ENCODE measurements around the gene TMEM41A. TPM values are rescaled to one million over a fixed set of nuclear protein-coding genes. Genes with fewer than 3 reads are reported as not detected.

The TMEM41A gene
- total RNA-seq, 1 experiment from 2014 or later, result 29.9 TPM

GRCh38 chr3:185511711-185512110 is 12.9 kb upstream of the TMEM41A start:
- H3K9me3 ChIP-seq (ENCODE audit: low read depth, low read length, poor library complexity, severe bottlenecking), result no peaks in the 10 kb centered on the region
- intact Hi-C loops (cut with micrococcal nuclease; ENCODE audit: unreplicated experiment), result no loop called here
- no TSS peak for BruUV-seq (replicated peaks)
- H3K4me1 ChIP-seq (ENCODE audit: insufficient read depth, low read length, poor library complexity, severe bottlenecking), result no peaks in the 10 kb centered on the region
- TF ChIP-seq, protein P1, sequence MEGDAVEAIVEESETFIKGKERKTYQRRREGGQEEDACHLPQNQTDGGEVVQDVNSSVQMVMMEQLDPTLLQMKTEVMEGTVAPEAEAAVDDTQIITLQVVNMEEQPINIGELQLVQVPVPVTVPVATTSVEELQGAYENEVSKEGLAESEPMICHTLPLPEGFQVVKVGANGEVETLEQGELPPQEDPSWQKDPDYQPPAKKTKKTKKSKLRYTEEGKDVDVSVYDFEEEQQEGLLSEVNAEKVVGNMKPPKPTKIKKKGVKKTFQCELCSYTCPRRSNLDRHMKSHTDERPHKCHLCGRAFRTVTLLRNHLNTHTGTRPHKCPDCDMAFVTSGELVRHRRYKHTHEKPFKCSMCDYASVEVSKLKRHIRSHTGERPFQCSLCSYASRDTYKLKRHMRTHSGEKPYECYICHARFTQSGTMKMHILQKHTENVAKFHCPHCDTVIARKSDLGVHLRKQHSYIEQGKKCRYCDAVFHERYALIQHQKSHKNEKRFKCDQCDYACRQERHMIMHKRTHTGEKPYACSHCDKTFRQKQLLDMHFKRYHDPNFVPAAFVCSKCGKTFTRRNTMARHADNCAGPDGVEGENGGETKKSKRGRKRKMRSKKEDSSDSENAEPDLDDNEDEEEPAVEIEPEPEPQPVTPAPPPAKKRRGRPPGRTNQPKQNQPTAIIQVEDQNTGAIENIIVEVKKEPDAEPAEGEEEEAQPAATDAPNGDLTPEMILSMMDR (conservative IDR thresholded peaks at IDR 0.05; ENCODE audit: low read depth, low read length), result no peak
- no peak for TF ChIP-seq EZH2 (IDR thresholded peaks at IDR 0.05; ENCODE audit: borderline replicate concordance, low read depth, low read length, poor library complexity, severe bottlenecking)
- DNase-seq (ENCODE audit: low spot score), result no peak
- H3K27ac ChIP-seq (ENCODE audit: low read depth, low read length, poor library complexity, severe bottlenecking), result no peak overlapping the region
- no peak overlapping the region for H3K4me3 ChIP-seq (ENCODE audit: low read depth, low read length, poor library complexity, severe bottlenecking)
- POLR2A ChIA-PET (ENCODE audit: low non-redundant PET), result interaction anchor here (0.6 to 0.7 kb wide), 2 partner anchors 41 to 325 kb away, joined by 5 to 6 read pairs; partner anchors contain the start of gene LIPH
- CTCF ChIA-PET, result no interaction called here
- H3K36me3 ChIP-seq (ENCODE audit: insufficient read depth, low read length, poor library complexity, severe bottlenecking), result no peaks in the 10 kb centered on the region
- H3K27me3 ChIP-seq (replicated peaks; ENCODE audit: insufficient read depth, low read depth, low read length, poor library complexity), result no peaks in the 10 kb centered on the region

GRCh38 chr3:185508335-185508991 is 9.6 kb upstream of the TMEM41A start:
- Histone ChIP-seq H3K27me3 (replicated peaks; ENCODE audit: insufficient read depth, low read depth, low read length, poor library complexity) (no peaks in the 10 kb centered on the region), H3K9me3 (ENCODE audit: low read depth, low read length, poor library complexity, severe bottlenecking) (no peaks in the 10 kb centered on the region), H3K4me3 (ENCODE audit: low read depth, low read length, poor library complexity, severe bottlenecking) (no peak overlapping the region), H3K27ac (ENCODE audit: low read depth, low read length, poor library complexity, severe bottlenecking) (no peak overlapping the region), H3K4me1 (ENCODE audit: insufficient read depth, low read length, poor library complexity, severe bottlenecking) (no peaks in the 10 kb centered on the region), H3K36me3 (ENCODE audit: insufficient read depth, low read length, poor library complexity, severe bottlenecking) (no peaks in the 10 kb centered on the region)
- intact Hi-C loops (cut with micrococcal nuclease; ENCODE audit: unreplicated experiment), result no loop called here
- BruUV-seq (replicated peaks), result no TSS peak
- ChIA-PET POLR2A (ENCODE audit: low non-redundant PET) (no interaction called here), CTCF (no interaction called here)
- TF ChIP-seq, protein P1 (conservative IDR thresholded peaks at IDR 0.05; ENCODE audit: low read depth, low read length), result no peak
- TF ChIP-seq EZH2 (IDR thresholded peaks at IDR 0.05; ENCODE audit: borderline replicate concordance, low read depth, low read length, poor library complexity, severe bottlenecking), result no peak
- DNase-seq (ENCODE audit: low spot score), result no peak

DNA sequence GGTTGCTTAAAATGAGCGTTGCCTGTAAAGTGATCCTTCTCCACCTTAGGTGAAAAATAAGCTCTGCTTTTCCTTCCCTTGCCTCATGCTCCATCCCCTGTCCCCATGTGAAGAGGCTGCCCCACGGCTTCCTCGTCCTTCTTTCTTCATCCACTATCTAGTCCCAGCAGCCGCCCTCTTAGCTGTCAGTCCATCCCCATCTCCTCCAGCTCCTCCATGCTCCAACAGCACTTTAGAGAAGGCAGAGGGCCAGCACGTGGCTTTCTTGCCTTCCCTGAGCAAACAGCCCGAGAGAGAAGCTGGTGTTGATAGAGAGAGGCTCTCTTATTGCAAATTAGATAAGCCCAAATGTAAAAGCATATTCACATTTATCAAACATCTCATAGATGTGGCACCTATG is 9.0 kb upstream of the TMEM41A start:
- intact Hi-C loops (cut with micrococcal nuclease; ENCODE audit: unreplicated experiment), result no loop called here
- H3K4me3 ChIP-seq (ENCODE audit: low read depth, low read length, poor library complexity, severe bottlenecking), result no peak overlapping the region
- POLR2A ChIA-PET (ENCODE audit: low non-redundant PET), result no interaction called here
- H3K27ac ChIP-seq (ENCODE audit: low read depth, low read length, poor library complexity, severe bottlenecking), result no peak overlapping the region
- no peaks in the 10 kb centered on the region for H3K27me3 ChIP-seq (replicated peaks; ENCODE audit: insufficient read depth, low read depth, low read length, poor library complexity)
- CTCF ChIA-PET, result no interaction called here
- H3K9me3 ChIP-seq (ENCODE audit: low read depth, low read length, poor library complexity, severe bottlenecking), result no peaks in the 10 kb centered on the region
- BruUV-seq (replicated peaks), result no TSS peak
- H3K36me3 ChIP-seq (ENCODE audit: insufficient read depth, low read length, poor library complexity, severe bottlenecking), result no peaks in the 10 kb centered on the region
- no peak for DNase-seq (ENCODE audit: low spot score)
- no peaks in the 10 kb centered on the region for H3K4me1 ChIP-seq (ENCODE audit: insufficient read depth, low read length, poor library complexity, severe bottlenecking)
- TF ChIP-seq, protein P1 (conservative IDR thresholded peaks at IDR 0.05; ENCODE audit: low read depth, low read length), result no peak
- TF ChIP-seq EZH2 (IDR thresholded peaks at IDR 0.05; ENCODE audit: borderline replicate concordance, low read depth, low read length, poor library complexity, severe bottlenecking), result no peak
